Activated naive CD4-positive, alpha-beta T cell treated with anti-CD3 and anti-CD28 coated beads, Interleukin-2, amount 10 ng/mL, durations not matched to agents 7 days and 5 days (primary cell): ENCODE measurements around the gene BAZ2B.

Experiments used
- CTCF ChIA-PET: fragments of 350-600 bp; sonication (Branson Sonifier 250); formaldehyde crosslinking; loops from one replicate; lab custom pipeline; 2021; ENCODE audit warnings: antibody characterized with exemption; lab: Charles Lee
- DNase-seq: peaks from one replicate; pipeline ENCODE4 v3.0.0-alpha.2; 2020
- H3K27ac Mint-ChIP-seq: one replicate; pipeline ENCODE4 v1.8.0; 2021; ENCODE audit warnings: mild to moderate bottlenecking, moderate library complexity, mixed read lengths
- H3K27me3 Mint-ChIP-seq: one replicate; pipeline ENCODE4 v1.8.0; 2021; ENCODE audit warnings: mild to moderate bottlenecking, mixed read lengths
- H3K36me3 Mint-ChIP-seq: one replicate; pipeline ENCODE4 v1.8.0; 2021; ENCODE audit warnings: mixed read lengths
- H3K4me1 Mint-ChIP-seq: one replicate; pipeline ENCODE4 v1.8.0; 2021; ENCODE audit warnings: mixed read lengths
- H3K4me3 Mint-ChIP-seq: one replicate; pipeline ENCODE4 v1.8.0; 2021; ENCODE audit warnings: mild to moderate bottlenecking, moderate library complexity, mixed read lengths
- H3K9me3 Mint-ChIP-seq: one replicate; pipeline ENCODE4 v1.8.0; 2021; ENCODE audit warnings: mixed read lengths

Gene BAZ2B

GRCh38 chr2:159616286-159616701 is at the start of gene BAZ2B:
Gene BAZ2B, minus strand, starts transcription at chr2:159616548. Its CDS starts 137,829 bp downstream, at chr2:159478719.
- Mint-ChIP-seq H3K9me3 (no peaks in the 10 kb centered on the region), H3K27ac (peak within 1 kb of the TSS; percentile 33), H3K4me1 (peaks cover 12% of the 10 kb centered on the region), H3K36me3 (peaks cover 1% of the 10 kb centered on the region), H3K4me3 (peak within 1 kb of the TSS; percentile 85), H3K27me3 (peaks cover 31% of the 10 kb centered on the region)
- no peak for DNase-seq
- CTCF ChIA-PET, result no interaction called here

GRCh38 chr2:159661286-159661685 is 44.9 kb upstream of the BAZ2B start:
- Mint-ChIP-seq H3K9me3 (no peaks in the 10 kb centered on the region), H3K27me3 (no peaks in the 10 kb centered on the region), H3K4me1 (no peaks in the 10 kb centered on the region), H3K36me3 (peaks cover 1% of the 10 kb centered on the region), H3K4me3 (no peak overlapping the region), H3K27ac (no peak overlapping the region)
- no peak for DNase-seq
- CTCF ChIA-PET, result no interaction called here

GRCh38 chr2:159658881-159659873 is 42.8 kb upstream of the BAZ2B start:
- no peaks in the 10 kb centered on the region for H3K9me3 Mint-ChIP-seq
- H3K27me3 Mint-ChIP-seq, result no peaks in the 10 kb centered on the region
- DNase-seq, result no peak
- no peaks in the 10 kb centered on the region for H3K36me3 Mint-ChIP-seq
- no peak overlapping the region for H3K27ac Mint-ChIP-seq
- no peak overlapping the region for H3K4me3 Mint-ChIP-seq
- CTCF ChIA-PET, result no interaction called here
- no peaks in the 10 kb centered on the region for H3K4me1 Mint-ChIP-seq

- H3K4me3 Mint-ChIP-seq, result no peak overlapping the region
- CTCF ChIA-PET, result no interaction called here
- H3K36me3 Mint-ChIP-seq, result no peaks in the 10 kb centered on the region
- H3K27ac Mint-ChIP-seq, result no peak overlapping the region
- no peaks in the 10 kb centered on the region for H3K4me1 Mint-ChIP-seq
- H3K9me3 Mint-ChIP-seq, result no peaks in the 10 kb centered on the region
- H3K27me3 Mint-ChIP-seq, result no peaks in the 10 kb centered on the region
- DNase-seq, result no peak
These were observed 37.6 kb upstream of the BAZ2B start for GRCh38 chr2:159653962-159654361.

GRCh38 chr2:159651884-159652283 is 35.5 kb upstream of the BAZ2B start:
- no peak for DNase-seq
- H3K9me3 Mint-ChIP-seq, result no peaks in the 10 kb centered on the region
- no peaks in the 10 kb centered on the region for H3K36me3 Mint-ChIP-seq

GRCh38 chr2:159650574-159650973 is 34.2 kb upstream of the BAZ2B start:
- Mint-ChIP-seq H3K36me3 (no peaks in the 10 kb centered on the region), H3K9me3 (peaks cover 4% of the 10 kb centered on the region), H3K4me1 (no peaks in the 10 kb centered on the region), H3K27ac (no peak overlapping the region), H3K4me3 (no peak overlapping the region), H3K27me3 (no peaks in the 10 kb centered on the region)
- CTCF ChIA-PET, result no interaction called here
- DNase-seq, result no peak

More at GRCh38 chr2:159651884-159652283, 35.5 kb upstream of the BAZ2B start:
- Mint-ChIP-seq H3K27ac (no peak overlapping the region), H3K27me3 (no peaks in the 10 kb centered on the region), H3K4me1 (no peaks in the 10 kb centered on the region), H3K4me3 (no peak overlapping the region)
- CTCF ChIA-PET, result no interaction called here

GRCh38 chr2:159648643-159649042 is 32.3 kb upstream of the BAZ2B start:
- H3K27ac Mint-ChIP-seq, result no peak overlapping the region
- H3K4me1 Mint-ChIP-seq, result no peaks in the 10 kb centered on the region
- H3K27me3 Mint-ChIP-seq, result no peaks in the 10 kb centered on the region
- H3K9me3 Mint-ChIP-seq, result peaks cover 9% of the 10 kb centered on the region
- H3K4me3 Mint-ChIP-seq, result no peak overlapping the region
- DNase-seq, result no peak
- CTCF ChIA-PET, result no interaction called here
- no peaks in the 10 kb centered on the region for H3K36me3 Mint-ChIP-seq

GRCh38 chr2:159647667-159648066 is 31.3 kb upstream of the BAZ2B start:
- H3K4me3 Mint-ChIP-seq, result no peak overlapping the region
- H3K4me1 Mint-ChIP-seq, result no peaks in the 10 kb centered on the region
- H3K36me3 Mint-ChIP-seq, result no peaks in the 10 kb centered on the region
- peaks cover 9% of the 10 kb centered on the region for H3K9me3 Mint-ChIP-seq
- H3K27me3 Mint-ChIP-seq, result no peaks in the 10 kb centered on the region
- H3K27ac Mint-ChIP-seq, result no peak overlapping the region
- CTCF ChIA-PET, result no interaction called here
- DNase-seq, result no peak

- Mint-ChIP-seq H3K27ac (no peak overlapping the region), H3K4me1 (no peaks in the 10 kb centered on the region), H3K36me3 (no peaks in the 10 kb centered on the region), H3K9me3 (peaks cover 1% of the 10 kb centered on the region), H3K4me3 (no peak overlapping the region), H3K27me3 (no peaks in the 10 kb centered on the region)
- DNase-seq, result no peak
- CTCF ChIA-PET, result no interaction called here
These were observed 23.8 kb upstream of the BAZ2B start for GRCh38 chr2:159640176-159640575.

GRCh38 chr2:159639712-159640111 is 23.4 kb upstream of the BAZ2B start:
- Mint-ChIP-seq H3K4me3 (no peak overlapping the region), H3K27me3 (no peaks in the 10 kb centered on the region), H3K9me3 (peaks cover 1% of the 10 kb centered on the region), H3K4me1 (no peaks in the 10 kb centered on the region), H3K27ac (no peak overlapping the region), H3K36me3 (no peaks in the 10 kb centered on the region)
- CTCF ChIA-PET, result no interaction called here
- no peak for DNase-seq

GRCh38 chr2:159639071-159639470 is 22.7 kb upstream of the BAZ2B start:
- DNase-seq, result no peak
- CTCF ChIA-PET, result no interaction called here

GRCh38 chr2:159637988-159638501 is 21.7 kb upstream of the BAZ2B start:
- Mint-ChIP-seq H3K4me1 (no peaks in the 10 kb centered on the region), H3K27ac (no peak overlapping the region), H3K27me3 (no peaks in the 10 kb centered on the region), H3K36me3 (no peaks in the 10 kb centered on the region), H3K4me3 (no peak overlapping the region), H3K9me3 (no peaks in the 10 kb centered on the region)
- CTCF ChIA-PET, result no interaction called here
- DNase-seq, result no peak

More at GRCh38 chr2:159639071-159639470, 22.7 kb upstream of the BAZ2B start:
- Mint-ChIP-seq H3K9me3 (no peaks in the 10 kb centered on the region), H3K4me1 (no peaks in the 10 kb centered on the region), H3K36me3 (no peaks in the 10 kb centered on the region), H3K4me3 (no peak overlapping the region), H3K27ac (no peak overlapping the region), H3K27me3 (no peaks in the 10 kb centered on the region)

- H3K4me1 Mint-ChIP-seq, result no peaks in the 10 kb centered on the region
- no peak overlapping the region for H3K4me3 Mint-ChIP-seq
- H3K27ac Mint-ChIP-seq, result no peak overlapping the region
- CTCF ChIA-PET, result no interaction called here
- no peaks in the 10 kb centered on the region for H3K27me3 Mint-ChIP-seq
- no peaks in the 10 kb centered on the region for H3K36me3 Mint-ChIP-seq
- no peak for DNase-seq
- H3K9me3 Mint-ChIP-seq, result no peaks in the 10 kb centered on the region
These were observed 20.9 kb upstream of the BAZ2B start for GRCh38 chr2:159637240-159637639.

GRCh38 chr2:159635006-159635789 is 18.9 kb upstream of the BAZ2B start:
- H3K27ac Mint-ChIP-seq, result no peak overlapping the region
- H3K4me3 Mint-ChIP-seq, result no peak overlapping the region
- H3K27me3 Mint-ChIP-seq, result no peaks in the 10 kb centered on the region
- no peaks in the 10 kb centered on the region for H3K36me3 Mint-ChIP-seq
- no peaks in the 10 kb centered on the region for H3K4me1 Mint-ChIP-seq
- DNase-seq, result no peak
- CTCF ChIA-PET, result no interaction called here
- no peaks in the 10 kb centered on the region for H3K9me3 Mint-ChIP-seq
